ENCODE data around the gene C22orf39. TPM values are rescaled to one million over a fixed set of nuclear protein-coding genes. Genes with fewer than 3 reads are reported as not detected.

The C22orf39 gene
- total RNA-seq, 1 experiment from 2014 or later = 26.5 TPM

DNA sequence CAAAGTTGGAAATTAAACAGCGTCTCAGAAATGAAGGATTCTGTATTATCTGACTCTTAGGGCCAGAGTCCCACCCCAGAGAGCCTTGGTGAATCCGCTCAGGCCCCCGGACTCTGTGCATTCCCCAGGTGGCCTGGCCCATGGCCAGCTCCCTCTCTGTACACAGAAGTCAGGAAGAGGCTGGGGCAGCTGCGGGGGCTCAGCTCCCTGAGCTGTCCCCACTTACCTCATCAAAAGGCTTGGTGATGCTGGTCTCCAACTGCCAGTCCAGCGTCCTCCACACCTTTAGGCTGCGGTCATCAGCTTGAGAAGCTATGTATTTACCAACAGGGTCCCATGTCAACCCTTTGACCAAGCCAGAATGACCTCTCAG is 51.0 kb downstream of the C22orf39 start:
- H3K4me3 Mint-ChIP-seq = no peak overlapping the region
- no peaks in the 10 kb centered on the region for H3K4me1 Mint-ChIP-seq
- ChIA-PET POLR2A (no interaction called here), CTCF (no interaction called here)
- H3K27ac Mint-ChIP-seq = no peak overlapping the region
- H3K36me3 Mint-ChIP-seq = peaks cover 53% of the 10 kb centered on the region
- no peaks in the 10 kb centered on the region for H3K27me3 Mint-ChIP-seq (ENCODE audit: low read depth)
- no peak for TF ChIP-seq ATF3 (CRISPR knock-in tag; conservative IDR thresholded peaks at IDR 0.05)
- TF ChIP-seq SMAD4 (CRISPR knock-in tag; IDR thresholded peaks at IDR 0.05) = no peak
- no peak for TF ChIP-seq ATF1 (CRISPR knock-in tag; IDR thresholded peaks at IDR 0.05)
- TF ChIP-seq, protein P1, sequence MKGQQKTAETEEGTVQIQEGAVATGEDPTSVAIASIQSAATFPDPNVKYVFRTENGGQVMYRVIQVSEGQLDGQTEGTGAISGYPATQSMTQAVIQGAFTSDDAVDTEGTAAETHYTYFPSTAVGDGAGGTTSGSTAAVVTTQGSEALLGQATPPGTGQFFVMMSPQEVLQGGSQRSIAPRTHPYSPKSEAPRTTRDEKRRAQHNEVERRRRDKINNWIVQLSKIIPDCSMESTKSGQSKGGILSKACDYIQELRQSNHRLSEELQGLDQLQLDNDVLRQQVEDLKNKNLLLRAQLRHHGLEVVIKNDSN (CRISPR knock-in tag; IDR thresholded peaks at IDR 0.05) = no peak
- TF ChIP-seq SP1 (CRISPR knock-in tag; conservative IDR thresholded peaks at IDR 0.05) = no peak
- TF ChIP-seq OVOL2 (CRISPR knock-in tag; IDR thresholded peaks at IDR 0.05; ENCODE audit: borderline replicate concordance) = no peak
- no peak for TF ChIP-seq USF2 (CRISPR knock-in tag; IDR thresholded peaks at IDR 0.05)
- no peak for TF ChIP-seq E2F5 (CRISPR knock-in tag; IDR thresholded peaks at IDR 0.05)
- TF ChIP-seq ZNF416 (CRISPR knock-in tag; IDR thresholded peaks at IDR 0.05) = no peak
- TF ChIP-seq, protein P2, sequence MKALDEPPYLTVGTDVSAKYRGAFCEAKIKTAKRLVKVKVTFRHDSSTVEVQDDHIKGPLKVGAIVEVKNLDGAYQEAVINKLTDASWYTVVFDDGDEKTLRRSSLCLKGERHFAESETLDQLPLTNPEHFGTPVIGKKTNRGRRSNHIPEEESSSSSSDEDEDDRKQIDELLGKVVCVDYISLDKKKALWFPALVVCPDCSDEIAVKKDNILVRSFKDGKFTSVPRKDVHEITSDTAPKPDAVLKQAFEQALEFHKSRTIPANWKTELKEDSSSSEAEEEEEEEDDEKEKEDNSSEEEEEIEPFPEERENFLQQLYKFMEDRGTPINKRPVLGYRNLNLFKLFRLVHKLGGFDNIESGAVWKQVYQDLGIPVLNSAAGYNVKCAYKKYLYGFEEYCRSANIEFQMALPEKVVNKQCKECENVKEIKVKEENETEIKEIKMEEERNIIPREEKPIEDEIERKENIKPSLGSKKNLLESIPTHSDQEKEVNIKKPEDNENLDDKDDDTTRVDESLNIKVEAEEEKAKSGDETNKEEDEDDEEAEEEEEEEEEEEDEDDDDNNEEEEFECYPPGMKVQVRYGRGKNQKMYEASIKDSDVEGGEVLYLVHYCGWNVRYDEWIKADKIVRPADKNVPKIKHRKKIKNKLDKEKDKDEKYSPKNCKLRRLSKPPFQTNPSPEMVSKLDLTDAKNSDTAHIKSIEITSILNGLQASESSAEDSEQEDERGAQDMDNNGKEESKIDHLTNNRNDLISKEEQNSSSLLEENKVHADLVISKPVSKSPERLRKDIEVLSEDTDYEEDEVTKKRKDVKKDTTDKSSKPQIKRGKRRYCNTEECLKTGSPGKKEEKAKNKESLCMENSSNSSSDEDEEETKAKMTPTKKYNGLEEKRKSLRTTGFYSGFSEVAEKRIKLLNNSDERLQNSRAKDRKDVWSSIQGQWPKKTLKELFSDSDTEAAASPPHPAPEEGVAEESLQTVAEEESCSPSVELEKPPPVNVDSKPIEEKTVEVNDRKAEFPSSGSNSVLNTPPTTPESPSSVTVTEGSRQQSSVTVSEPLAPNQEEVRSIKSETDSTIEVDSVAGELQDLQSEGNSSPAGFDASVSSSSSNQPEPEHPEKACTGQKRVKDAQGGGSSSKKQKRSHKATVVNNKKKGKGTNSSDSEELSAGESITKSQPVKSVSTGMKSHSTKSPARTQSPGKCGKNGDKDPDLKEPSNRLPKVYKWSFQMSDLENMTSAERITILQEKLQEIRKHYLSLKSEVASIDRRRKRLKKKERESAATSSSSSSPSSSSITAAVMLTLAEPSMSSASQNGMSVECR (CRISPR knock-in tag; IDR thresholded peaks at IDR 0.05; ENCODE audit: borderline replicate concordance) = no peak
- no peak for TF ChIP-seq TEAD1 (CRISPR knock-in tag; IDR thresholded peaks at IDR 0.05)
- no peak for TF ChIP-seq SMAD3 (CRISPR knock-in tag; IDR thresholded peaks at IDR 0.05; ENCODE audit: borderline replicate concordance)
- TF ChIP-seq, protein P3, sequence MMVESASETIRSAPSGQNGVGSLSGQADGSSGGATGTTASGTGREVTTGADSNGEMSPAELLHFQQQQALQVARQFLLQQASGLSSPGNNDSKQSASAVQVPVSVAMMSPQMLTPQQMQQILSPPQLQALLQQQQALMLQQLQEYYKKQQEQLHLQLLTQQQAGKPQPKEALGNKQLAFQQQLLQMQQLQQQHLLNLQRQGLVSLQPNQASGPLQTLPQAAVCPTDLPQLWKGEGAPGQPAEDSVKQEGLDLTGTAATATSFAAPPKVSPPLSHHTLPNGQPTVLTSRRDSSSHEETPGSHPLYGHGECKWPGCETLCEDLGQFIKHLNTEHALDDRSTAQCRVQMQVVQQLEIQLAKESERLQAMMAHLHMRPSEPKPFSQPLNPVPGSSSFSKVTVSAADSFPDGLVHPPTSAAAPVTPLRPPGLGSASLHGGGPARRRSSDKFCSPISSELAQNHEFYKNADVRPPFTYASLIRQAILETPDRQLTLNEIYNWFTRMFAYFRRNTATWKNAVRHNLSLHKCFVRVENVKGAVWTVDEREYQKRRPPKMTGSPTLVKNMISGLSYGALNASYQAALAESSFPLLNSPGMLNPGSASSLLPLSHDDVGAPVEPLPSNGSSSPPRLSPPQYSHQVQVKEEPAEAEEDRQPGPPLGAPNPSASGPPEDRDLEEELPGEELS (CRISPR knock-in tag; IDR thresholded peaks at IDR 0.05) = no peak
- no peak for TF ChIP-seq CTCF (IDR thresholded peaks at IDR 0.05)
- no peak for TF ChIP-seq CREM (CRISPR knock-in tag; IDR thresholded peaks at IDR 0.05)
- TF ChIP-seq, protein P4, sequence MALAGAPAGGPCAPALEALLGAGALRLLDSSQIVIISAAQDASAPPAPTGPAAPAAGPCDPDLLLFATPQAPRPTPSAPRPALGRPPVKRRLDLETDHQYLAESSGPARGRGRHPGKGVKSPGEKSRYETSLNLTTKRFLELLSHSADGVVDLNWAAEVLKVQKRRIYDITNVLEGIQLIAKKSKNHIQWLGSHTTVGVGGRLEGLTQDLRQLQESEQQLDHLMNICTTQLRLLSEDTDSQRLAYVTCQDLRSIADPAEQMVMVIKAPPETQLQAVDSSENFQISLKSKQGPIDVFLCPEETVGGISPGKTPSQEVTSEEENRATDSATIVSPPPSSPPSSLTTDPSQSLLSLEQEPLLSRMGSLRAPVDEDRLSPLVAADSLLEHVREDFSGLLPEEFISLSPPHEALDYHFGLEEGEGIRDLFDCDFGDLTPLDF (CRISPR knock-in tag; IDR thresholded peaks at IDR 0.05) = no peak
- no peak for TF ChIP-seq ZNF219 (CRISPR knock-in tag; IDR thresholded peaks at IDR 0.05; ENCODE audit: borderline replicate concordance)
- TF ChIP-seq ZNF671 (CRISPR knock-in tag; IDR thresholded peaks at IDR 0.05) = no peak
- TF ChIP-seq GABPB1 (CRISPR knock-in tag; IDR thresholded peaks at IDR 0.05) = no peak
- TF ChIP-seq GTF2I (CRISPR knock-in tag; conservative IDR thresholded peaks at IDR 0.05) = no peak
- no peak for DNase-seq (ENCODE audit: low spot score)
- ATAC-seq = no peak
- H3K9me3 Mint-ChIP-seq = no peaks in the 10 kb centered on the region
